Stimulated activated CD4-positive, alpha-beta T cell treated with anti-CD3 and anti-CD28 coated beads, Interleukin-2, amount 100 ng/mL, for 4 hours (primary cell): ENCODE results near the gene RALGAPB.

ENCODE experiments used
- DNase-seq: peaks from one replicate; pipeline ENCODE4 v3.0.0-alpha.2; 2020; ENCODE audit warnings: low read depth

Gene RALGAPB

GRCh38 chr20:38610521-38610920 is 137.9 kb downstream of the RALGAPB start:
- DNase-seq, result no peak

DNA sequence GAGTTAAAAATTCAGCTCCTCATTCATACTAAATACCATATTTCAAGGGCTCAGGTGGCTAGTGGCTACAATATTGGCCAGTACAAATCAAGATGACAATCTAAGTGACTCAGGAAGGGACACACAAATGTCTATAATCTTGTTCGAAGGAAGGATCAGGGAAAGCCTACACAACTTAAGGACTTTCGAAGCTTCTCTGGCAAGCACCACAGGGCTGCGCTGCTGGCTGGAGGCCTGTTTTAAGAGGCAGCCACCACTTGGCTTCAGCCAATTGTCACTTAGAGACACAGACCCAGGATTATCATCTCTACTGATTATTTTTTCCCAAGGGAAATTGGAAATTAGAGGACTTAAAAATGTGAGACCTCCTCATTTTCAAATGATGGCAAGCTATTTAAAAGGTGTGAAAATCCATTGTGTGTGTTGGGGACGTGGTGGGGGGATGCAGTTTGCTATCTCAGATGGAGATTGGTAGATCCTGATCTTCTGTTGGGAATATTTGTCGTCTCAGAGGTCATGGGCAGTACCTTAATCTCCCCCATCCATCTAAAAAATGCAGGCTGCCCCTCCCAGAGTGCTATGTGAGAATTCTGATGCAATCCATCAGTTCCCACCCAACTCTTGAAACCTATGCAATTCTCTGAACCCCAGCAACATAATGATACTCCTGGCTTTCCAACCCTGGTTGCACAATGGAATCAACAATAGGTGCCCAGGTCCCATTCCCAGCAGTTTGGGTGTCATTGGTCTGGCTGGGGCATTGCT is 140.3 kb downstream of the RALGAPB start:
- DNase-seq, result no peak

DNA sequence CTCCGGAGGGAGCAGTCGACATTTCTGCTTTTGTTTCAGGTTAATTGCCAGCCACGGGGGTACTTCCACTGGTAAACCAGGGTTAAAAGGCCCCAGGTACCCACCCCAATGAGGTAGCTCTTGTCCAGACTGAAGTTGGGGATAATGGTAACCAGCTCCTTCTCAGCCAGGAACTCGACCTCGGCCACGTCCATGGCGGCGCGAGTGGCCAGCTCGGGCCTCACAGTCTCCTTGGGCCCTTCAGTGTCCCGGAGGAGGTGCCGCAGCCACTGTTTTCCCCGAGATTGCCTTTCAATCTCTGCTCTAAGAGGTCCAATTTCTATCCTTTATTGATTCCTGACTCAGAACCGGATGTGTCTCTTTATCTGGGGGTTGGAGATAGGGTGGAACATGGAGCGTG is 142.6 kb downstream of the RALGAPB start:
- no peak for DNase-seq

- DNase-seq, result no peak
Observed at GRCh38 chr20:38616457-38616856, 143.8 kb downstream of the RALGAPB start.

- no peak for DNase-seq
Observed at GRCh38 chr20:38617011-38617829, 144.6 kb downstream of the RALGAPB start.

GRCh38 chr20:38617830-38618196 is 145.2 kb downstream of the RALGAPB start:
- no peak for DNase-seq

- DNase-seq, result no peak
Observed at GRCh38 chr20:38620441-38620840, 147.8 kb downstream of the RALGAPB start.

DNA sequence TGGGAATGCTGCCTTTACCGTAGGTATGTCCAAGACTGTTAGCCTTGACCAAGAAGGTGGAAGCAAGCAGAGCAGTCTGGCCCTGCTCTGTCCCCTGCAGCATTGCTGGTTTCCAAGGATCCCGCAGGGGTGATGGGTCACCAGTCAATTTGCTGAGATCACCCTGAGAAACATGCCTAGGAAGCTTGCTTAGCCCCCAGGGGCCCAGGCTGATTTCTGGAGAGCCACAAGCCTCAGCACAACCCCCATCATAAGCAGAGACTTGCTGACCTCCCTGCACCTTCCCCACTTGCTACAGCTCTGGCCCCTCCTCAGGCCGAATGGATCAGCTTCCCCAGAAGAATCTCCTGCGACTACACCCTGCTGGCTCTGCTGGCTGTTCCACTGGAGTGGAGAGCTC is 150.4 kb downstream of the RALGAPB start:
- no peak for DNase-seq

- no peak for DNase-seq
Observed at GRCh38 chr20:38624084-38624483, 151.4 kb downstream of the RALGAPB start.

- DNase-seq, result no peak
Observed at GRCh38 chr20:38625896-38626295, 153.3 kb downstream of the RALGAPB start.

- DNase-seq, result no peak
Observed at GRCh38 chr20:38626921-38627659, 154.4 kb downstream of the RALGAPB start.
